HCEC 1CT (cell line): ENCODE data around the gene SLC27A1.
"Not testable (repeated sequence)": the region's sequence is repeated elsewhere in the genome, so short reads cannot be mapped to it uniquely, and the experiment has no call there.

ENCODE experiments used
- DNase-seq: peaks from one replicate; pipeline ENCODE4 v3.0.0-alpha.2; 2017

The SLC27A1 gene

GRCh38 chr19:17457616-17458015, 12.7 kb upstream of the SLC27A1 start:
- no peak for DNase-seq

GRCh38 chr19:17458970-17459369, 11.4 kb upstream of the SLC27A1 start:
- no peak for DNase-seq

- no peak for DNase-seq
Observed at GRCh38 chr19:17460372-17461230, 9.7 kb upstream of the SLC27A1 start, which contains the start of gene NXNL1. Gene NXNL1 (minus strand): TSS chr19:17460926. CDS start chr19:17460869, 57 bp downstream.

- no peak for DNase-seq
Observed at GRCh38 chr19:17466487-17466850, 3.9 kb upstream of the SLC27A1 start.

- DNase-seq: no peak
Observed at GRCh38 chr19:17467471-17468301, 2.6 kb upstream of the SLC27A1 start.

GRCh38 chr19:17468302-17469091, 1.8 kb upstream of the SLC27A1 start:
- DNase-seq: no peak

- peak; percentile 35 for DNase-seq
Observed at GRCh38 chr19:17469092-17469480, 1.2 kb upstream of the SLC27A1 start.

GRCh38 chr19:17469481-17470067, 750 bp upstream of the SLC27A1 start:
- DNase-seq: peak; percentile 95

- DNase-seq: no peak
Observed at GRCh38 chr19:17471410-17472125, 1.2 kb downstream of the SLC27A1 start.

GRCh38 chr19:17473041-17473440, 2.7 kb downstream of the SLC27A1 start:
- DNase-seq: peak; percentile 78

GRCh38 chr19:17475011-17475540, 4.8 kb downstream of the SLC27A1 start:
- not testable (repeated sequence) for DNase-seq

- DNase-seq: peak; percentile 15
Observed at GRCh38 chr19:17475541-17476115, 5.3 kb downstream of the SLC27A1 start.

GRCh38 chr19:17479325-17479791, 9.0 kb downstream of the SLC27A1 start:
- DNase-seq: peak; percentile 74

- DNase-seq: no peak
Observed at GRCh38 chr19:17481986-17482385, 11.7 kb downstream of the SLC27A1 start.

GRCh38 chr19:17482877-17483604, 12.7 kb downstream of the SLC27A1 start:
- no peak for DNase-seq

- no peak for DNase-seq
Observed at GRCh38 chr19:17483605-17484002, 13.3 kb downstream of the SLC27A1 start.

GRCh38 chr19:17484520-17485185, 14.3 kb downstream of the SLC27A1 start:
- no peak for DNase-seq

- DNase-seq: no peak
Observed at GRCh38 chr19:17486545-17487240, 16.4 kb downstream of the SLC27A1 start.
